Measurements from ENCODE around the gene MAP4K4. TPM values are rescaled to one million over a fixed set of nuclear protein-coding genes. Genes with fewer than 3 reads are reported as not detected.

The MAP4K4 gene
- total and polyA plus RNA-seq, 2 experiments from 2014 or later, result 61.6 to 131 TPM

- Histone ChIP-seq H3K9me3 (ENCODE audit: low read depth) (no peaks in the 10 kb centered on the region), H3K27me3 (no peaks in the 10 kb centered on the region), H3K4me3 (no peak overlapping the region), H3K36me3 (no peaks in the 10 kb centered on the region), H3K27ac (no peak overlapping the region), H3K4me1 (ENCODE audit: low read depth) (peaks cover 17% of the 10 kb centered on the region)
- no peak for DNase-seq (ENCODE audit: low read depth in 1 of 2, low spot score in 1 of 2)
- no peak for TF ChIP-seq CTCF (IDR thresholded peaks at IDR 0.05; ENCODE audit: low read depth, low read length)
Measured at GRCh38 chr2:101795033-101795432, 97.5 kb downstream of the MAP4K4 start.

- Histone ChIP-seq H3K4me3 (no peak overlapping the region), H3K36me3 (no peaks in the 10 kb centered on the region), H3K4me1 (ENCODE audit: low read depth) (peaks cover 26% of the 10 kb centered on the region), H3K9me3 (ENCODE audit: low read depth) (no peaks in the 10 kb centered on the region), H3K27ac (peak overlapping the region; percentile 32), H3K27me3 (no peaks in the 10 kb centered on the region)
- TF ChIP-seq CTCF (IDR thresholded peaks at IDR 0.05; ENCODE audit: low read depth, low read length), result no peak
- DNase-seq (ENCODE audit: low read depth in 1 of 2, low spot score in 1 of 2), result no peak
Measured at GRCh38 chr2:101796825-101797600, 99.5 kb downstream of the MAP4K4 start.

GRCh38 chr2:101801496-101801895, 104.0 kb downstream of the MAP4K4 start:
- Histone ChIP-seq H3K9me3 (ENCODE audit: low read depth) (no peaks in the 10 kb centered on the region), H3K27ac (peak overlapping the region; percentile 35), H3K36me3 (no peaks in the 10 kb centered on the region), H3K27me3 (no peaks in the 10 kb centered on the region), H3K4me3 (no peak overlapping the region), H3K4me1 (ENCODE audit: low read depth) (peaks cover 35% of the 10 kb centered on the region)
- no peak for TF ChIP-seq CTCF (IDR thresholded peaks at IDR 0.05; ENCODE audit: low read depth, low read length)
- no peak for DNase-seq (ENCODE audit: low read depth in 1 of 2, low spot score in 1 of 2)

GRCh38 chr2:101802329-101802728, 104.8 kb downstream of the MAP4K4 start:
- no peak for TF ChIP-seq CTCF (IDR thresholded peaks at IDR 0.05; ENCODE audit: low read depth, low read length)
- Histone ChIP-seq H3K9me3 (ENCODE audit: low read depth) (no peaks in the 10 kb centered on the region), H3K4me3 (no peak overlapping the region), H3K4me1 (ENCODE audit: low read depth) (peaks cover 40% of the 10 kb centered on the region), H3K27ac (no peak overlapping the region), H3K27me3 (no peaks in the 10 kb centered on the region), H3K36me3 (no peaks in the 10 kb centered on the region)
- DNase-seq (ENCODE audit: low read depth in 1 of 2, low spot score in 1 of 2), result no peak

- peak in 1 of 2 donors; percentile 66 for DNase-seq (ENCODE audit: low read depth in 1 of 2, low spot score in 1 of 2)
- Histone ChIP-seq H3K4me3 (no peak overlapping the region), H3K36me3 (no peaks in the 10 kb centered on the region), H3K9me3 (ENCODE audit: low read depth) (no peaks in the 10 kb centered on the region), H3K27ac (no peak overlapping the region), H3K27me3 (no peaks in the 10 kb centered on the region), H3K4me1 (ENCODE audit: low read depth) (peaks cover 40% of the 10 kb centered on the region)
- TF ChIP-seq CTCF (IDR thresholded peaks at IDR 0.05; ENCODE audit: low read depth, low read length), result no peak
Measured at GRCh38 chr2:101803128-101803527, 105.6 kb downstream of the MAP4K4 start.
